Calu3 (cell line): ENCODE measurements around the gene MYO5A. TPM values are rescaled to one million over a fixed set of nuclear protein-coding genes. Genes with fewer than 3 reads are reported as not detected.
"Not testable (repeated sequence)": the region's sequence is repeated elsewhere in the genome, so short reads cannot be mapped to it uniquely, and the experiment has no call there.

Source experiments
- BruUV-seq: library from RNA; stranded (reverse); fragments of 400-500 nt; replicated peaks from 2 replicates; lab custom pipeline; 2021; lab: Mats Ljungman, UMichigan
- CTCF ChIA-PET: fragments of 300-600 bp; sonication (Branson Sonifier 250); formaldehyde crosslinking; loops from one replicate; lab custom pipeline; 2022; ENCODE audit warnings: antibody characterized with exemption; lab: Charles Lee
- DNase-seq: peaks from one replicate; pipeline ENCODE4 v3.0.0; 2022
- H3K27ac Mint-ChIP-seq: one replicate; pipeline ENCODE4 v1.8.0; 2022; ENCODE audit warnings: mixed read lengths; ENCODE audit not compliant: unreplicated experiment
- H3K27me3 Mint-ChIP-seq: one replicate; pipeline ENCODE4 v1.8.0; 2022; ENCODE audit warnings: mixed read lengths; ENCODE audit not compliant: unreplicated experiment
- H3K36me3 Mint-ChIP-seq: one replicate; pipeline ENCODE4 v1.8.0; 2022; ENCODE audit warnings: mild to moderate bottlenecking, moderate library complexity, mixed read lengths; ENCODE audit not compliant: insufficient read depth, unreplicated experiment
- H3K4me1 Mint-ChIP-seq: one replicate; pipeline ENCODE4 v1.8.0; 2022; ENCODE audit warnings: mild to moderate bottlenecking, low read depth, mixed read lengths; ENCODE audit not compliant: unreplicated experiment
- H3K4me3 Mint-ChIP-seq: one replicate; pipeline ENCODE4 v1.8.0; 2022; ENCODE audit warnings: mild to moderate bottlenecking, low read depth, moderate library complexity, mixed read lengths; ENCODE audit not compliant: unreplicated experiment
- H3K9me3 Mint-ChIP-seq: one replicate; pipeline ENCODE4 v1.8.0; 2022; ENCODE audit warnings: low read depth, mixed read lengths; ENCODE audit not compliant: unreplicated experiment
- intact Hi-C: fragments of 100-400 bp; cut with micrococcal nuclease; formaldehyde crosslinking; loops from one replicate; pipeline ENCODE4 v1.10.0; 2022; ENCODE audit not compliant: unreplicated experiment
- total RNA-seq: library from RNA; stranded (reverse); gene quantifications from 2 replicates; pipeline ENCODE4 v1.2.3, GENCODE V29; 2022
- TF ChIP-seq, protein P1 (sequence below): fragments of 200-600 bp; IDR thresholded peaks from one replicate; pipeline ENCODE4 v1.8.0; 2022; ENCODE audit warnings: antibody characterized with exemption; ENCODE audit not compliant: unreplicated experiment

MYO5A gene
- total RNA-seq, 1 experiment from 2014 or later: 6.1 TPM

DNA sequence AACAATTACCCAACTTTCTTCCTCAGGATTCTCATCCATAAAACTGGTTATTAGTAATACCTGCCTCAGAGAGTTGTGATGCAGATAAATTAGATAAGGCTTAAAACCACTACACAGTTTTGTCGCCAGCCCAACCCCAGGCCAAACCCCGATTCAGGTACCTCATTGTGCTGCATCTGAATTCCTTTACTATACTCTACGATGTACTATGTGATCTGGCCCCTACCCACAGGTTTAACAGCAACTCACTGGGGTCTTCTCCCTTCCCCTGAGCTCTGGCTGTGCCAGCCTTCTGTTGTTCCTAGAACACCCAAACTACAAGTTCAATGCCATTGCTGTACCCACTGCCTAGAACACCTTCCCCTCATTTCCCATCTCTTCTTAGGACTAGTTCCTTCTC, 64.6 kb downstream of the MYO5A start:
- Mint-ChIP-seq H3K4me3 (no peak overlapping the region), H3K4me1 (no peaks in the 10 kb centered on the region), H3K9me3 (no peaks in the 10 kb centered on the region), H3K36me3 (no peaks in the 10 kb centered on the region), H3K27ac (no peak overlapping the region), H3K27me3 (no peaks in the 10 kb centered on the region)
- no TSS peak for BruUV-seq
- intact Hi-C loops: no loop called here
- TF ChIP-seq, protein P1, sequence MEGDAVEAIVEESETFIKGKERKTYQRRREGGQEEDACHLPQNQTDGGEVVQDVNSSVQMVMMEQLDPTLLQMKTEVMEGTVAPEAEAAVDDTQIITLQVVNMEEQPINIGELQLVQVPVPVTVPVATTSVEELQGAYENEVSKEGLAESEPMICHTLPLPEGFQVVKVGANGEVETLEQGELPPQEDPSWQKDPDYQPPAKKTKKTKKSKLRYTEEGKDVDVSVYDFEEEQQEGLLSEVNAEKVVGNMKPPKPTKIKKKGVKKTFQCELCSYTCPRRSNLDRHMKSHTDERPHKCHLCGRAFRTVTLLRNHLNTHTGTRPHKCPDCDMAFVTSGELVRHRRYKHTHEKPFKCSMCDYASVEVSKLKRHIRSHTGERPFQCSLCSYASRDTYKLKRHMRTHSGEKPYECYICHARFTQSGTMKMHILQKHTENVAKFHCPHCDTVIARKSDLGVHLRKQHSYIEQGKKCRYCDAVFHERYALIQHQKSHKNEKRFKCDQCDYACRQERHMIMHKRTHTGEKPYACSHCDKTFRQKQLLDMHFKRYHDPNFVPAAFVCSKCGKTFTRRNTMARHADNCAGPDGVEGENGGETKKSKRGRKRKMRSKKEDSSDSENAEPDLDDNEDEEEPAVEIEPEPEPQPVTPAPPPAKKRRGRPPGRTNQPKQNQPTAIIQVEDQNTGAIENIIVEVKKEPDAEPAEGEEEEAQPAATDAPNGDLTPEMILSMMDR: no peak
- DNase-seq: no peak
- CTCF ChIA-PET: no interaction called here

DNA sequence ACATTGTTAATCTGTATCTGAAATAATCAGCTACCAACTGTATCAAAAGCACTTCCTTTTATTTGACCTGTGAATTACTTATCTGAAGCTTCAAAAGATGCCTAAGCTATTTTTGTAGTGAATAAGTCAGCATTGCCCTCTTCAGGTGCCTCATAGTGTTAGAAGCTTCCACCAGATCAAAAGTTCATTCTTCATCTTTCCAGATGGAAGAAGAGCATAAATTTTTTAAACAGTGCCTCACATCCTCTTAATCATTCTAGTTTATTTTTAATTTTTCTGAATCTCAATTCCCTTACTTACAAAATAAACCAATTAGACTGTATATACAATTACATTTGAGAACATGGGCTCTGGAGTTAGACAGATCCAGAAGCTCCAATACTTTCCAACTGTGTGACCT, 65.0 kb downstream of the MYO5A start:
- CTCF ChIA-PET: no interaction called here
- TF ChIP-seq, protein P1: no peak
- no TSS peak for BruUV-seq
- Mint-ChIP-seq H3K4me3 (no peak overlapping the region), H3K27ac (no peak overlapping the region), H3K4me1 (no peaks in the 10 kb centered on the region), H3K9me3 (no peaks in the 10 kb centered on the region), H3K27me3 (no peaks in the 10 kb centered on the region), H3K36me3 (no peaks in the 10 kb centered on the region)
- no peak for DNase-seq
- intact Hi-C loops: no loop called here

DNA sequence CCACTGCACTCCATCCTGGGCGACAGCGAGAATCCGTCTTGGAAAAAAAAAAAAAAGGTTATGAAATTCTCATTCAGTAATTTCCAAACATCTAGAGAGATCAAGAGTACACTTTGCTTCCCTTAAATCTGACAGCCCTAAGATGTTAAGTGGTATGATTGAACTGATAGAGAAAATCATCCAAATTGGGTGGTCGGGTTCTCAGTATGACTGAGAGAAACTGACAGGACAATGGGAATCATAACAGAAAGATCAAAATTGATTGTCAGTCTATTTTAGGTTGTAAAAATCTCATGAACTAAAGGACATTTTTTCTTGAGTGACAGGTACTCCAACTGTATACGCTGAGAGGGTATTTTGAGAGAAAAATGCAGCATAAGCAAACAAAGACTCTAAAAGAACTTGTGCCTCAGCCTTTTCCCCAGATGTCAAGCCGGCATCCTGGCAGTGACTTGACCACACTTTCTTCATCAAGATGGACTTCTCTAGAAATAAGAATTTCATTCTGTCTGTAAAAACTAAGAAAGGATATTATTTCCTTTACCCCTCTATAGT, 65.8 kb downstream of the MYO5A start:
- no peak for DNase-seq
- TF ChIP-seq, protein P1: no peak
- Mint-ChIP-seq H3K27me3 (no peaks in the 10 kb centered on the region), H3K27ac (no peak overlapping the region), H3K4me1 (no peaks in the 10 kb centered on the region), H3K36me3 (no peaks in the 10 kb centered on the region), H3K4me3 (no peak overlapping the region), H3K9me3 (no peaks in the 10 kb centered on the region)
- no TSS peak for BruUV-seq
- CTCF ChIA-PET: no interaction called here
- intact Hi-C loops: no loop called here

DNA sequence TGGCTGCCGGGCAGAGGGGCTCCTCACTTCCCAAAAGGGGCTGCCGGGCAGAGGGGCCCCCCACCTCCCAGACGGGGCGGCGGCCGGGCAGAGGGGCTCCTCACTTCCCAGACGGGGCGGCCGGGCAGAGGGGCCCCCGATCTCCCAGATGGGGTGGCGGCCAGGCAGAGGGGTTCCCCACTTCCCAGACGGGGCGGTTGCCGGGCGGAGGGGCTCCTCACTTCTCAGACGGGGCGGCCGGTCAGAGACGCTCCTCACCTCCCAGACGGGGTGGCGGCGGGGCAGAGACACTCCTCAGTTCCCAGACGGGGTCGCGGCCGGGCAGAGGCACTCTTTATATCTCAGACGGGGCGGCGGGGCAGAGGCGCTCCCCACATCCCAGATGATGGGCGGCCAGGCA, 69.0 kb downstream of the MYO5A start:
- H3K27ac Mint-ChIP-seq, DNase-seq, H3K9me3 Mint-ChIP-seq, H3K36me3 Mint-ChIP-seq, BruUV-seq, H3K4me1 Mint-ChIP-seq, H3K4me3 Mint-ChIP-seq, H3K27me3 Mint-ChIP-seq, intact Hi-C loops, CTCF ChIA-PET: not testable (repeated sequence)

DNA sequence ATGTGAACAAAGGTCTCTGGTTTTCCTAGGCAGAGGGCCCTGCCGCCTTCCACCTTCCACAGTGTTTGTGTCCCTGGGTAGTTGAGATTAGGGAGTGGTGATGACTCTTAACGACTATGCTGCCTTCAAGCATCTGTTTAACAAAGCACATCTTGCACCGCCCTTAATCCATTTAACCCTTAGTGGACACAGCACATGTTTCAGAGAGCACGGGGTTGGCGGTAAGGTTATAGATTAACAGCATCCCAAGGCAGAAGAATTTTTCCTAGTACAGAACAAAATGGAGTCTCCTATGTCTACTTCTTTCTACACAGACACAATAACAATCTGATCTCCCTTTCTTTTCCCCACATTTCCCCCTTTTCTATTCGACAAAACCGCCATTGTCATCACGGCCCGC, 69.4 kb downstream of the MYO5A start:
- H3K36me3 Mint-ChIP-seq, DNase-seq, H3K27ac Mint-ChIP-seq, H3K9me3 Mint-ChIP-seq, intact Hi-C loops, BruUV-seq, H3K4me1 Mint-ChIP-seq, H3K4me3 Mint-ChIP-seq, H3K27me3 Mint-ChIP-seq, CTCF ChIA-PET: not testable (repeated sequence)
